HepG2 (cell line): Measurements from ENCODE around the gene GAL3ST3. TPM values are rescaled to one million over a fixed set of nuclear protein-coding genes. Genes with fewer than 3 reads are reported as not detected.

Experiments used
- CC2D1A ChIP-seq: sonication (generic); formaldehyde crosslinking; IDR thresholded peaks from 2 replicates; pipeline ENCODE4 v1.8.1; 2023; ENCODE audit warnings: mild to moderate bottlenecking, missing genetic modification reagents
- CREM ChIP-seq, 2 experiments: sonication (generic) in 1 of 2; formaldehyde crosslinking in 1 of 2; IDR thresholded peaks; 2 replicates each; pipeline versions ENCODE4 v1.4.0 to v1.6.1; 2016 to 2020; ENCODE audit warnings: antibody characterized with exemption in 1 of 2, mild to moderate bottlenecking in 1 of 2, missing genetic modification reagents in 1 of 2
- ELF1 ChIP-seq: sonication (generic); formaldehyde crosslinking; IDR thresholded peaks from 2 replicates; pipeline ENCODE4 v1.4.0; 2020; ENCODE audit warnings: missing genetic modification reagents
- ELF4 ChIP-seq: sonication (generic); formaldehyde crosslinking; IDR thresholded peaks from 2 replicates; pipeline ENCODE4 v1.5.0; 2020; ENCODE audit warnings: missing genetic modification reagents, mild to moderate bottlenecking, moderate library complexity, borderline replicate concordance
- GATA4 ChIP-seq: sonication (generic); IDR thresholded peaks from 2 replicates; pipeline ENCODE4 v1.6.1; 2016; ENCODE audit warnings: antibody characterized with exemption, low read depth, borderline replicate concordance
- GPN1 ChIP-seq: sonication (generic); formaldehyde crosslinking; IDR thresholded peaks from 2 replicates; pipeline ENCODE4 v1.5.1; 2020; ENCODE audit warnings: missing genetic modification reagents, borderline replicate concordance
- KMT2A ChIP-seq: sonication (generic); formaldehyde crosslinking; IDR thresholded peaks from 2 replicates; pipeline ENCODE4 v1.4.0; 2020; ENCODE audit warnings: missing genetic modification reagents
- MBNL3 ChIP-seq: fragments of 250-450 bp; sonication (Bioruptor Pico); conservative IDR thresholded peaks from 2 replicates; pipeline ENCODE4 v1.8.0; 2022; ENCODE audit warnings: mild to moderate bottlenecking, inconsistent platforms
- MEF2D ChIP-seq: sonication (generic); formaldehyde crosslinking; IDR thresholded peaks from 2 replicates; pipeline ENCODE4 v1.5.1; 2020; ENCODE audit warnings: mild to moderate bottlenecking, missing genetic modification reagents
- MNT ChIP-seq: fragments of 450-650 bp; IDR thresholded peaks from 2 replicates; pipeline ENCODE4 v1.6.1; 2016
- PCBP1 ChIP-seq: fragments of 200-400 bp; formaldehyde crosslinking; IDR thresholded peaks from 2 replicates; pipeline ENCODE4 v1.6.1; 2017; ENCODE audit warnings: mild to moderate bottlenecking, low read depth, low read length, borderline replicate concordance
- PRDM4 ChIP-seq: sonication (generic); formaldehyde crosslinking; IDR thresholded peaks from 2 replicates; pipeline ENCODE4 v1.9.0; 2021; ENCODE audit warnings: missing genetic modification reagents, borderline replicate concordance
- TBL1XR1 ChIP-seq: fragments of 150-350 bp; IDR thresholded peaks from 2 replicates; pipeline ENCODE4 v1.6.1; 2014; ENCODE audit warnings: borderline replicate concordance, low read length; ENCODE audit not compliant: partially characterized antibody
- ZFP90 ChIP-seq: sonication (generic); formaldehyde crosslinking; IDR thresholded peaks from 2 replicates; pipeline ENCODE4 v1.8.0; 2022; ENCODE audit warnings: missing genetic modification reagents, mild to moderate bottlenecking, inconsistent platforms, borderline replicate concordance
- ZNF549 ChIP-seq: sonication (generic); formaldehyde crosslinking; IDR thresholded peaks from 2 replicates; pipeline ENCODE4 v1.5.0; 2020; ENCODE audit warnings: missing genetic modification reagents
- ZNF589 ChIP-seq: sonication (generic); formaldehyde crosslinking; conservative IDR thresholded peaks from 2 replicates; pipeline ENCODE4 v1.8.0; 2022; ENCODE audit warnings: mild to moderate bottlenecking, moderate library complexity, missing genetic modification reagents
- ZNF761 ChIP-seq: sonication (generic); formaldehyde crosslinking; conservative IDR thresholded peaks from 2 replicates; pipeline ENCODE4 v1.4.0; 2020; ENCODE audit warnings: mild to moderate bottlenecking, missing genetic modification reagents
- ZNF883 ChIP-seq: sonication (generic); formaldehyde crosslinking; IDR thresholded peaks from 2 replicates; pipeline ENCODE4 v1.5.1; 2020; ENCODE audit warnings: mild to moderate bottlenecking, missing genetic modification reagents; ENCODE audit errors: not compliant biosample characterization
- polyA plus RNA-seq, 8 experiments: library from polyadenylated mRNA; depleted of rRNA in 3 of 8; stranded (reverse) in 7 of 8; unstranded in 1 of 8; fragments of >200 nt; fragmentation: Illumina TruSeq in 4 of 8; extraction: Trizol in 4 of 8; gene quantifications; 2 replicates each; pipeline versions ENCODE4 v1.2.1 to v1.2.3, GENCODE V29; 2011 to 2016; ENCODE audit warnings: low read depth in 4 of 8, missing spikeins in 1 of 8, mixed read lengths in 1 of 8; ENCODE audit not compliant: insufficient read depth in 1 of 8
- total RNA-seq, 5 experiments: library from RNA; depleted of rRNA; stranded (reverse); fragments of >200 nt; fragmentation: Illumina TruSeq; extraction: Trizol; gene quantifications; 2 replicates each; pipeline ENCODE4 v1.2.3, GENCODE V29; 2016; ENCODE audit warnings: low read depth in 1 of 5
- TF ChIP-seq, protein P1 (sequence below): sonication (generic); formaldehyde crosslinking; IDR thresholded peaks from 2 replicates; pipeline ENCODE4 v1.5.0; 2020; ENCODE audit warnings: missing genetic modification reagents, mild to moderate bottlenecking, borderline replicate concordance
- TF ChIP-seq, protein P2 (sequence below): sonication (generic); formaldehyde crosslinking; IDR thresholded peaks from 2 replicates; pipeline ENCODE4 v1.8.0; 2022; ENCODE audit warnings: missing genetic modification reagents, low read depth, mild to moderate bottlenecking, borderline replicate concordance
- TF ChIP-seq, protein P3 (sequence below): sonication (generic); formaldehyde crosslinking; IDR thresholded peaks from 2 replicates; pipeline ENCODE4 v1.9.0; 2021; ENCODE audit warnings: missing genetic modification reagents, borderline replicate concordance

The GAL3ST3 gene
- total and polyA plus RNA-seq, 2 of the 13 experiments (the other 11 are each of a cell fraction or from before 2014, with no cell fraction given): not detected

DNA sequence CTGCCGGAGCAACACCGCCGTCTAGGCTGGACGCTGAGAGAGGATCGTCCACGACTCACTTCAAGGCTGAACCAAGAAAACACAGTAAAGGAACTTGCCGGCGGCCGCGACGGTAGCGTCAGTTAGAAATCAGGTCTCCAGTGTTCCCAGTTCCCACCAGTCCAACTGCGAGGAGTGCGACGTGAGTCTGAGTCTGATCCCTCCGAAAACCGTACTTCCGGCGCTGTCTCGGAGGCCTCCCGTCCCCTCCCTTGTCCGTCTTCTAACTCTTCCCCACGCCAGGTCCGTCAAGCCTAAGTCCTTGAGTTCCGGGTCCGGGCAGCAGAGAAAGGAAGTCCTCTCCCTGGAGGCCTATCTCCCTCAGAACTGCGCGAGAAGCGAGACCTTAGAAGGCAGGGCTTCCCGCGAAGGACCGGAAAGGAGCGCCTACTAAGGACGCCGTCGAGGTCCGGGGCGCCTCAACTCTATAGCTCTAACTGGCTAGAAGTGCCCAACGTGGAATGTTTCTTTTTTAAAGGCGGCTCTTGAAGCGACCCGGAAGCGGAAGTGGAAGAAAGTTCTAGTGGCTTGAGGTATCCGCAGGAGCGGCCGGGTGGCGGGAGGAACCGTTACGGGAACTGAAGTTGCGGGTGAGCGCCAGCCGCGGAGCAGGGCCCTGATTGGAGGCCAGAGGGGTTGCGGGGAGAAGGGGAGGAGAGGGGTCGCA is 46.9 kb downstream of the GAL3ST3 start, which contains the start of the genes BANF1 and EIF1AD (continued):
- no peak; the same call in none of the 2 replicates for TF ChIP-seq GATA4
- peak; percentile 76 for TF ChIP-seq TBL1XR1
- TF ChIP-seq, protein P1, sequence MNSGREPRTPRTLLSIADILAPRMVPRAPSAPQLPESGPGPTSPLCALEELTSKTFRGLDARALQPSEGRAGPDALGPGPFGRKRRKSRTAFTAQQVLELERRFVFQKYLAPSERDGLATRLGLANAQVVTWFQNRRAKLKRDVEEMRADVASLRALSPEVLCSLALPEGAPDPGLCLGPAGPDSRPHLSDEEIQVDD (CRISPR knock-in tag): no peak
- no peak for TF ChIP-seq MBNL3 (CRISPR knock-in tag)
- TF ChIP-seq ZNF761 (CRISPR knock-in tag): peak; percentile 96
- no peak; the same call in 1 of the 2 replicates for TF ChIP-seq MNT
- peak; percentile 72; the same call in 1 of the 2 replicates for TF ChIP-seq CC2D1A (CRISPR knock-in tag)
- TF ChIP-seq PCBP1: no peak
- TF ChIP-seq PRDM4: peak; percentile 77; the same call in 1 of the 2 replicates
- peak; percentile 96 for TF ChIP-seq ELF1
- TF ChIP-seq ELF4 (CRISPR knock-in tag): peak; percentile 94; the same call in 1 of the 2 replicates
- TF ChIP-seq CREM (IDR thresholded peaks at IDR 0.05): peak; percentile 86
- no peak for TF ChIP-seq CREM (CRISPR knock-in tag; IDR thresholded peaks at IDR 0.05)
- TF ChIP-seq KMT2A (CRISPR knock-in tag): peak; percentile 98
- no peak; the same call in 1 of the 2 replicates for TF ChIP-seq ZNF589 (CRISPR knock-in tag)
- TF ChIP-seq GPN1: no peak
- TF ChIP-seq ZNF549 (CRISPR knock-in tag): no peak
- TF ChIP-seq, protein P2, sequence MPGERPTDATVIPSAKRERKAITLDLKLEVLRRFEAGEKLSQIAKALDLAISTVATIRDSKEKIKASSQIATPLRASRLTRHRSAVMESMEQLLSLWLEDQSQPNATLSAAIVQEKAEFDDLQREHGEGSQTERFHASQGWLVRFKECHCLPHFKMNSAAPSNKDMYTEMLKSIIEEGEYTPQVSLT: no peak
- TF ChIP-seq MEF2D (CRISPR knock-in tag): peak; percentile 86
- TF ChIP-seq, protein P3, sequence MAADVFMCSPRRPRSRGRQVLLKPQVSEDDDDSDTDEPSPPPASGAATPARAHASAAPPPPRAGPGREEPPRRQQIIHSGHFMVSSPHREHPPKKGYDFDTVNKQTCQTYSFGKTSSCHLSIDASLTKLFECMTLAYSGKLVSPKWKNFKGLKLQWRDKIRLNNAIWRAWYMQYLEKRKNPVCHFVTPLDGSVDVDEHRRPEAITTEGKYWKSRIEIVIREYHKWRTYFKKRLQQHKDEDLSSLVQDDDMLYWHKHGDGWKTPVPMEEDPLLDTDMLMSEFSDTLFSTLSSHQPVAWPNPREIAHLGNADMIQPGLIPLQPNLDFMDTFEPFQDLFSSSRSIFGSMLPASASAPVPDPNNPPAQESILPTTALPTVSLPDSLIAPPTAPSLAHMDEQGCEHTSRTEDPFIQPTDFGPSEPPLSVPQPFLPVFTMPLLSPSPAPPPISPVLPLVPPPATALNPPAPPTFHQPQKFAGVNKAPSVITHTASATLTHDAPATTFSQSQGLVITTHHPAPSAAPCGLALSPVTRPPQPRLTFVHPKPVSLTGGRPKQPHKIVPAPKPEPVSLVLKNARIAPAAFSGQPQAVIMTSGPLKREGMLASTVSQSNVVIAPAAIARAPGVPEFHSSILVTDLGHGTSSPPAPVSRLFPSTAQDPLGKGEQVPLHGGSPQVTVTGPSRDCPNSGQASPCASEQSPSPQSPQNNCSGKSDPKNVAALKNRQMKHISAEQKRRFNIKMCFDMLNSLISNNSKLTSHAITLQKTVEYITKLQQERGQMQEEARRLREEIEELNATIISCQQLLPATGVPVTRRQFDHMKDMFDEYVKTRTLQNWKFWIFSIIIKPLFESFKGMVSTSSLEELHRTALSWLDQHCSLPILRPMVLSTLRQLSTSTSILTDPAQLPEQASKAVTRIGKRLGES (CRISPR knock-in tag): no peak
- peak; percentile 48 for TF ChIP-seq ZNF883 (CRISPR knock-in tag)
- no peak for TF ChIP-seq ZFP90 (CRISPR knock-in tag)
